ENCODE measurements around the gene FAH. TPM values are rescaled to one million over a fixed set of nuclear protein-coding genes. Genes with fewer than 3 reads are reported as not detected.

Gene FAH
- total and polyA plus RNA-seq, 2 experiments from 2014 or later, result 16.3 to 20.3 TPM

GRCh38 chr15:80142646-80143045 is 10.2 kb upstream of the FAH start (continued):
- TF ChIP-seq CTCF (conservative IDR thresholded peaks at IDR 0.05; ENCODE audit: low read depth in 2 of 2) (no peak), ZNF331 (CRISPR knock-in tag; IDR thresholded peaks at IDR 0.05; ENCODE audit: low read depth) (no peak), JUNB (IDR thresholded peaks at IDR 0.05; ENCODE audit: unreplicated experiment) (no peak), ZNF114 (CRISPR knock-in tag; IDR thresholded peaks at IDR 0.05) (no peak), REST (IDR thresholded peaks at IDR 0.05; ENCODE audit: unreplicated experiment) (no peak)

GRCh38 chr15:80151148-80151547 is 1.7 kb upstream of the FAH start:
- peaks cover 23% of the 10 kb centered on the region for H3K4me1 ChIP-seq (ENCODE audit: insufficient read depth)
- DNase-seq (ENCODE audit: low spot score), result peak; percentile 15
- no peaks in the 10 kb centered on the region for H3K9me2 ChIP-seq (ENCODE audit: insufficient read depth)
- no peak overlapping the region for H3K27ac ChIP-seq (ENCODE audit: low read depth)
- H3K4me2 ChIP-seq, result peak overlapping the region; percentile 94; the same call in 1 of the 2 replicates
- no peaks in the 10 kb centered on the region; the same call in 1 of the 2 replicates for H4K20me1 ChIP-seq (replicated peaks; ENCODE audit: insufficient read depth)
- H3F3A ChIP-seq (replicated peaks; ENCODE audit: low read depth), result peaks cover 5% of the 10 kb centered on the region; the same call in 1 of the 2 replicates
- Mint-ChIP-seq H3K4me1 (peaks cover 35% of the 10 kb centered on the region), H3K4me3 (no peak overlapping the region), H3K36me3 (ENCODE audit: low read depth) (no peaks in the 10 kb centered on the region; the same call in 2 of the 3 replicates), H3K9me3 (no peaks in the 10 kb centered on the region; the same call in 2 of the 3 replicates), H3K27ac (no peak overlapping the region), H3K27me3 (ENCODE audit: insufficient read depth, low read depth, poor library complexity) (peaks cover 17% of the 10 kb centered on the region)
- TF ChIP-seq NANOG (IDR thresholded peaks at IDR 0.05; ENCODE audit: borderline replicate concordance), result no peak
- TF ChIP-seq CREB1 (CRISPR knock-in tag; IDR thresholded peaks at IDR 0.05; ENCODE audit: low read depth), result no peak
- no peak for TF ChIP-seq ETS1 (IDR thresholded peaks at IDR 0.05)
- no peak for TF ChIP-seq JUNB (IDR thresholded peaks at IDR 0.05; ENCODE audit: unreplicated experiment)
- TF ChIP-seq POLR2AphosphoS5 (IDR thresholded peaks at IDR 0.05; ENCODE audit: low read depth), result no peak
- no peaks in the 10 kb centered on the region; the same call in 1 of the 2 replicates for H3K79me2 ChIP-seq (replicated peaks; ENCODE audit: insufficient read depth)
- no peak for ATAC-seq
- H3K4me3 ChIP-seq, result peak overlapping the region; percentile 80; the same call in 1 of the 2 replicates
- H2AFZ ChIP-seq, result peak overlapping the region; percentile 99
- no peaks in the 10 kb centered on the region for H3K36me3 ChIP-seq (ENCODE audit: insufficient read depth)
- 0 out of 2 replicates have a peak, but pooled peaks cover 7% of the 10 kb centered on the region for H3K27me3 ChIP-seq (ENCODE audit: insufficient read depth)
